GM18526 (cell line): ENCODE measurements around the gene ACIN1.

ENCODE experiments used
- POLR2A ChIP-seq: IDR thresholded peaks from 3 replicates; pipeline ENCODE4 v1.6.1; 2011; ENCODE audit not compliant: insufficient read length; ENCODE audit errors: extremely low read depth

The ACIN1 gene

DNA sequence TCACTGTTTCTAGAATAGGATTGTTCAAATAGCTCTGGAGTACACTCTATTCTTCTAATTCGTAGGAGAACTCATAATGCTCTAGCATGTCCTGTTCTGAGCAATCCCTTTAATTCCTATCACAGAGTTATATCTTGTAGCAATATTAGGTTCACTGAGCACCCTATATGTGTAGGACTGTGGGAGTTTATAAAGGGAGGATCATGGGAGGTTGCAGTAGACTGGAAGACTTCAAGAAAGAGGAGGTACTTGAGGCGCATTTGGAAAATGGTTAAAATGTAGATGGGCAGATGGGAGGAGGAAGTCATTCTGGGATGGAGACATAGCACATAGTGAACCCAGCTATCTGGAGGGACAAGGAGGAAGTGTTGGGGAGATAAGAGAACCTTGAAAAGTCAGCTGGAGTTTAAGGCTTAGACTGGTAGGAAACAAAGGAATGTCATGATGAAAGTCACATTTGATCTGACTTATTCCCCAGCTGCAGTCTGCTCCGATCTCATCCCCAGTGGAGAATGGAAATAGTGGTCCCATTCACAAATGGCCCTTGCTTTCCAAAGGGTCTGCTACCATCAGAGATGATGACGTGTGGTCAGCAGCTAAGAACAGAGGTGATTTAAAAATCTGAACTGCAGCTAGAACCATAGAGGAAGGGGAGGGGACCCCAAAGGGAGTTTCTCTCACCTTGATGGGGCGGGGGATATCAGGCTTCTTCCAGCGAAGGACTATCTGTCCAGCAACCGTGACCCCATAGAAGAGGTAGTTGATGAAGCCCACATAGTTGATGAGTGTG is 34.2 kb upstream of the ACIN1 start:
- TF ChIP-seq POLR2A: no peak

DNA sequence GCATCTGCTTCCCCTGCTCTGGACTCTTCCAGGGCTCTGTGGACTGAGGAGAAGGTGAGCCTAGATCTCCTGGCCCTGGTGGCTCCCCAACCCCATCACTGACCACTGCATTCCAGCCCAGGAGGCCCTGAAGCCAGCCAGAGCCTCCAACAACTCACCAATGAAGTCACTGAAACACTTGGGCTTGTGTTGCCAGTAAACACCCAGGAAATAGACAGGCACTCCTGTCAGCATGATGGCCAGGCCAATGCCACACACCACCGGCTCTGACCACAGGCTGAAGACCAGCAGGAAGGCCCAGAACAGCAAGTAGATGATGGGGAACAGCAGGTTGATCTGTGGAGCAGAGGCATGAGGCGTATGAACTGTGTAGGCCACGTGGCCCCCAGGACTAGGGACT is 32.9 kb upstream of the ACIN1 start:
- TF ChIP-seq POLR2A: no peak

DNA sequence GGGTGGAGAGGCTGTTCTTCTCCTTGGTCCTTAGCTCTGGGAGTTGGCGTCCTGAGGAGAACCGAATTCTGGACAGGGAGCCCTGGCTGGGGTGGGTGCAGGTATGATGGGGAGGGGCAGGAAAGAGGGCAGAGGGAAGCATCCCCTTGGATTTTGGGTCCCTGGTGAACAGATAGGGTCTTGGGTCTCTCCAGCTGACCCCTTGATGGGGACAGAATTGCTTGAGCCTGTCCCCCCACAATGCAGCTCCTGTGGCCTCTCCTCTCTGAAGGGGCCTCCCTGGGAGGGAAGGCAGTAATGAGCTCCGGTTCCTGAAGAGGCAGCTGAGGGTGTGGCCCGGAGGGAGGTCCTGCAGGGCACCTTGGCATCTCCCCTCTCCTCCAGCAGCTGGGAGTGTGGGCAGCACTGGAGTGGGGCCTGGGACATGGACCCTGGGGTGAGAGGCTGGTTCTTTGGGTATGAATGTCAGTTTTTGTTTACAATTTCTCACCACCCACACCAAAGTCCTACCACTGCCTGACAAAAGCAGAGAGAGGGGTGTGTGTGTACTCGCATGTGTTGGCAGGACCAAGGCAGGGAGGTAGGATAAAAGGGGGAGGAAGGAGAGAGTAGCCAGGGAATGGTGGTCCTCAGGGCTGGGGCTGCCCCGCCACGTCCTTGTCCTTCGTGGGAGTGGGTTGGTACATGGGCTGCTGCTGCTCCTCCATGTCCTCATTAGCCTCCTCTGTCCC is 31.8 kb upstream of the ACIN1 start:
- no peak for TF ChIP-seq POLR2A

DNA sequence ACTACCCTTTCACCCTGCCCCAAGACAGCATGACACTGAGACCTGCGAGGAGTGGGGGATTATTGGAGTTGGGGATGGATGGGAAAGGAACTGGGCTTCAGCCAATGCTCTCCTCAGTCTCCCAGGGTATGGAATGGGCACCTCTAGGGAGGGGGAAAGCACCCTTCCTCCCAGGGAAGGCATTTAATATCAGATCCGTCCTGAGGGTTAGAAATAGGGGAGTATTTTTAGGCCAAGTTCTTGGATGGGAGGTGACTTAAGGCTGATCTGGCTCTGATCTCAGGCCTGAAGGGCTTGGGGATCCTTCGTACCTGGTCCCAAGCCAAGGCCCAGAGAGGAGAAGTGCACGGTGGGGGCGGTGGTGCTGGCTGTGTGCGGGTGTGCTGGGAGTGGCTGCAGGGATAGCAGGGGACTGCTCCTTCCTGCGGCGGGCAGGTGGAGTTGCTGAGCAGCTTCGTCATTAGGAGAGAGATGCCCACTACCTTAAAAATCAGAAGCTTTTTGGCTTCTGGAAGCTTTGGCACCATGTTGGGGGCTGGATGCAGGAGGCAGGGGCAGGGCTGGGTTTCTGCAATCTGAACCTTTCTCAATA is 31.1 kb upstream of the ACIN1 start:
- no peak for TF ChIP-seq POLR2A

DNA sequence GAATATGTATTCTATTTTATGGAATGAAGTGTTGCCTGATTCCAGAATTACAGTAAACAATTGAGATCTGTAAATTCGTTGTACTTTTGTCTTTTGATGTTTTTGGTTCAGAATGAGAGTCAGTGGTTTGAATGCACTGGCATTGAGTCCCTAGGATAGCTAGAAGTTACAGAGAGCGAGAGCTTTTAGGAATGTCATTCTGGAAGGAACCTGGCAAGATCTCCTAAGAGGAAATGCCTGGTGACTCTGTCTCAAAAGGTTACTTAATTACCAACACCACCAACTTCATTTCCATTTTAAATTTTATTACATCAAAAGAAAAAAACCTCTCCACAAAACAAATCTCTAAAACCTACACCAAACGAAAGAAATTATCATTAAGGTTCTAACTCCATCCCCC is 30.1 kb upstream of the ACIN1 start:
- TF ChIP-seq POLR2A: no peak

DNA sequence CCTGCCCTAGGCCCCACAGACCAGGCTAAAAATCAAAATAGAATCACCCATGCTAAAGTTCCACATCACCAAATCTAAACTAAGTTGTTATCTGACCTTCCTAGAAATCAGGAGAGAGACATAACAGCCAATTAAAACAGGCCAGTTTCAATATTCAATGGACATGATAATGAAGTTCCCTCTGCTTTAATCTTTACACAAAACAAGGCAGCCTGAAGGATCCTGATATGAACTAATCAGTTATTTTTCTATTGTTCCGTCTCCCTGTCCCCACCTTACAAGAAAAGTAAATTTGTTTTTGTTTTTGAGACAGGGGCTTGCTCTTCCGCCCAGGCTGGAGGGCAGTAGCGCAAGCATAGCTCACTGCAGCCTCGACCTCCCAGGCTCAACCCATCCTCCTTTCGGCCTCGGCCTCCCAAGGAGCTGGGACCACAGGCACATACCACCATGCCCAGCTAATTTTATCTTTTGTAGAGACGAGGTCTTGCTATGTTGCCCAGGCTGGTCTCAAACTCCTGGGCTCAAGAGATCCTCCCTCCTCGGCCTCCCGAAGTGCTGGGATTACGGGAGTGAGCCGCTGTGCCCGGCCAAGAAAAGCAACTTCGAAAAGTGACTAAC is 29.5 kb upstream of the ACIN1 start:
- TF ChIP-seq POLR2A: no peak

DNA sequence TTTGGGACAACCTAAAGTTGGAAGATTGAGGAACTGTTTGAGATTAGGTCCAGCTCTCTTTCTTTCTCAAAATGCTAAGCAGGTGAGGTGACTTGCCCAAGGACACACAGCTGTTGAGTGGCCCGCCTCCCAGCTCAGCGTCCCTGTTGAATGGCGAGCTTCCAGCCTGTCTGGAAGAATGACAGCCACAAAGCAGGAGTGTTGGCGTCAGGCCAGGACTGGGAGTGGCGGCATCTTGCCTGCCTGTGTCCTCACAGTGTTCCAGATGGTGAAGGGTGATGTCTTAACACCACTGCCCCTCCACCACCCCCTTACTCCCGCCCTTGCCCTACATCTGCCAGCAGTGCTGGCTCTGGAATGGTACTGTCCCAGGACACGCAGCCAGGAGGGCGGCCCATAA is 28.5 kb upstream of the ACIN1 start:
- no peak for TF ChIP-seq POLR2A

DNA sequence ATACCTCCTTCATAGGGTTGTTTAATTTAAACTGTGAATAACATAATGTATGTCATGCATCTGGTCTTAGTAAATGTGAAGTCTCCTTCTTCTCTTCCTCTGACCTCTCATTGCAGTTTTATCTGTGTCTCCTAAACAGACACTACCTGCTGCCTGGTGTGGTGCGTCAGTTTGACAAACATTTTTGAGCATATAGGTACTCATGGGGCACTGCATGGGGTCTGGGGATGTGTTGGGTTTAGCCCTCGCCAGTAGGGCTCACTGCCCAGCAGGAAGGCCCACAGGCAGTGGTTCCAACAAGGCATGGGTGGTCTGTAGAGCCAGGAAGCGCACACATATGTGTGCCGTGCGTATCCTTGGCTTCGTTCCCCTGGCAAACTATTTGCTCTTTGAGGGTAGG is 27.1 kb upstream of the ACIN1 start:
- TF ChIP-seq POLR2A: no peak

DNA sequence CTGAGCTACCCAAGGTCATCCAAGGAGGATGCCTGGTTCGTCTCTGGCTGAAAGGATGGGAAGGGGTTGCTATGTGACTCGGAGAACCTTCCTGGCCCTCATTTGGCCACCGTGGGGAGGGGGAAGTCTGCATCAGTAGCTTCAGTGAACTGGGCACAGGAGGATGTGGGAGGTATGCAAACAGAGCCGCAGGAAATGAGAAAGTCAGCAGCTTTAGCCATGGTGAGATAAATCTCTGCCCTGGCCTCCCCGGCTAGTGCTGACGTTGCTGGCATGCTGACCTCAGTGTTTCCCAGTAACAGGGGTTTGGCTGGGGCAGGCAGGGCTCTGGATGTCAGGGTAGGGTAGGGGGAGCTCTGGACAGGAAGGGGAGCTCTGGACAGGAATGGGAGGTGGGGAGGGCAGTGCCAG is 26.4 kb upstream of the ACIN1 start:
- TF ChIP-seq POLR2A: no peak

DNA sequence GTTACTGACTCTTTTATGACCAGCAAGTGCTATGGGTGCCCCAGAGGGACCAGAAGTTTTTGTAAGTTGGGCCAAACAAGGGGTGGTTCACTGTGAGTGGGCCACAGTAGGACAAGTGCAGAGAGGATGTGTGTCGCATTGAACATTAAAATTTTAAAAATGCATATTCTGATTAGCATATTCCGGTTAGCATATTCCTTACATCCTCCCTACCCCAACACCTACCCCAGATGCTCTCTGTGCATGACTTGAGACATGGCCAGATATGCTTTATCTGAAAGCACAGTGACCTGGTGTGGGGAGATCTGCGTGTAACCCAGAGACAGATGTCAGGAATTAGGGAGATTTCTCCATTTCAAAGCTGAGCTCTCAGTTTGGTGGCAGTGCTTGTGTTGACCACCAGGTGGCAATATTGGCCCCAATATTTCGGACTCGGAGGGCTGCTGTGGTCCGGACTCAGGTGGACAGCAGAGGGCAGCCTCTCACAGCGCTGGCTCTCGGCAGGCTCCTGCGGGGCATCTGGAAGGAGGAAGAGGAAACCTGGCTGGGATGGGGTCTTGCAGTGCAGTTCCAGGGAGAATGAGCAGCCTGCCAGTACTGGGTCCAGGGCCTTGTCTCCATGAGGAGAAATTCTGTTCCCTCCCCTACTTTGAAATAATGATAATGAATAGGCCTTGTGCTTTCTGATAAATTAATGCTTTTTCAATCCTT is 25.8 kb upstream of the ACIN1 start:
- TF ChIP-seq POLR2A: no peak

DNA sequence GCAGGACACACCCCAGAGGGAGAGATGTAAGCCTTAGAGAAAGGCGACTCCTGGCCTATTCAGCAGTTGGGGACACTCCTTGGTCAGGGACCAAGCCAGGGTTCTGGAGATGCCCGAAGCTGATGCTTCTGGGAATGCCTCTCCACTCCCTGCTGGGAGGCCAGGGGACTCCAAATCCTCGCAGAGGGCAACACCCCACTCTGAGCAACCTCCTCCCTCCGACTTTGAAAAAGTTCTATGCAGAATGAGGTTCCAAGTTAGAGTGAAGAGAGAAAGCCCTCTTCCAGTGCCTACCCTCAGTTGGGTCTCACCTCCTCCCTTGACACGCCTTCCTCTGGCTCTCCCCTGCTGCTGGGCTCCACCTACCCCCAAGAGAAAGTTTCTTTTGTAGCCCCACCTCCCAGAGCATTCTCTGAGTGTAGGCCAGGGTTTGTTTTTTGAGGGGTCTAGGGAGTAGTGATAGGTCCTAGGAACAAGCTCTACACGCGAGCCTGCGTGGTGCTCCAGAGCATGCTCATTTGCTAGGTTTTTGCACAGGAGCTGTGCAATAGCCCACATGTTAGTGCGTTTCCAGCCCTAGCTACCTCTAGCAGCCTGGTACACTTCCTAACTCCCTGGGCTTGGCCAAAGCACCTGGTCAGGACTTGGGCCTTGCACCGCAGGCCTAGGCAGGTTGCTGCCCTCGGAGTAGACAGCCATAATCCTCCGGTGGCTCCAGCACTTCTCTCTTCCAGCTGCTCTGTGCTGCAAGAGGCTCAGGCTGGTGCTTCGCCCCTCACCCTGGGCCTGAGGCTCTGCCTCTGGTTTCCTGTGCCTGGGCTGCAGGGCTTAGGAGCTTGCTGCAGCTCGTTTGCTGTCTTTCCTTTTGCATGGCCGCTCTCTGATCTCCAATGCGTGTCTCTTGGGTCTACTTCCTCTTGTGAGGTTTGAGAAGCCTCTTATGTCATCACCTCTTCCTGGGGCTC is 24.7 kb upstream of the ACIN1 start:
- TF ChIP-seq POLR2A: no peak

DNA sequence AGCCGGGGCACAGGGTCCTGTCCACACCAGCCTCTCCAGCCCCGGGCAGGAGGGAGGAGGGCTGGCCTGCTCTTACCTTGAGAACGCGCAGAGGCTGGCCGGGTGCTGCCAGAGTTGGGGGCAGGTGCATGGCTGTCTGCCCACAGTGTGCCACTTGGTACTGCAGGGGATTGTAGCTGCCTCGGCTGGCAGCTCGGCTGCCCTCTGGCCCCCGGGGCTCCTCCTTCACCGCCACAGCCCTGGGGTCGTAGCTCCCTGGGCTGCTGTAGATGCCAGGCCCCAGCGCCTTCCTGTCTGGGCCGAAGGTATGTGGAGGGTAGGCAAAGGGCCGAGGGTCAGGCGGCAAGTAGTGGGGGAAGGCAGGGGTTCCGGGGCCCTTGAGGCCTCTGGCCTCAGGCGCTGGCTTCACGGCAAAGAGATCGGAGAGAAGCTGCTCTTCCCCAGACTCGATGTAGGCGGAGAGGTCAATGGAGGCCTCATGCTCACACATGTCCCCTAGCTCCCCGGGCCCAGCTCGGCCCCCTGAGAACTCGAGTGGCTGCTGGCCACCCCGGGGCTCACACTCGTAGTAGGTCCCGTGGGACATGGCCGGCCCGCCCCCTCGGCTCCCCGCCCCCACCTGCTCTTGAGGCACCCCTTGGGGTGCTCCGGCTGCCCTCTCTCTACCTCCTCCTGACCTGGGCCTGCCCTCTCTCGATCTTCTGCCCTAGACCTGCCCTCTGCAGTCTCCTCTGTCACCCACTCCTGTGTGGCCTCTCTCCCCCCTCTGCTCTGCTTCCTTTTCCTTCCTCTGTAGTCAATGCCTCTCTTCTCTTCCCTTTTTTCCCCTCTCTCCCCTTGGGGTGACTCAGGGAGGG is 23.8 kb upstream of the ACIN1 start, which contains the start of gene CEBPE:
Gene CEBPE, minus strand, starts transcription at position 750 of the 857 bp plus-strand sequence. Its CDS starts 164 bp downstream, at position 586.
- TF ChIP-seq POLR2A: no peak

DNA sequence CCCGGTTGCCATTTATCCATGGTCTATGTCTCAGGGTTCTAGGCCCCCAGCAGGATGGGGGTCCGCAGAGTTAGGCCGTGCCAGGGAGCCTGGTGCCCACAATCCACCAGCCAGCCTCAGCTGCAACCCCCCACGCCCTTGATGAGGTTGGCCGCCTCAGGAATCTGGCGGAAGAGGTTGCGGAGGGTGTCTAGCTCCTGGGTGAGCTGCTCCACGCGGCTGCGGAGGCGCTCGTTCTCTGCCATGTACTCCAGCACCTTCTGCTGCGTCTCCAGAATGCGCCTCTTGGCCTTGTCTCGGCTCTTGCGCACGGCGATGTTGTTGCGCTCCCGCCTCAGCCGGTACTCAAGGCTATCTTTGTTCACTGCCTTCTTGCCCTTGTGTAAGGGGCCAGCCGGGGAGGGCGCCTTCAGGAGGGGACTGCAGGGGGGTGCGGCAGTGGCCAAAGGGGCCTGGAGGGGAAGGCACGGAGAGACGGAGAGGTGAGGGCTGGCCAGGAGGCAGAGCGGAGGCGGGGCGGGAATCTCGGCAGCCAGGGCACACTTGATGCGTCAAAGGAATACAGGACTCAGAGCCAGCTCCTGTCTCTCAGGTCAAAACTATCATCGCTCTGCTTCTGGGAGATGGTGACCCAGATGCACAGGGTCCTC is 22.6 kb upstream of the ACIN1 start:
- no peak for TF ChIP-seq POLR2A

DNA sequence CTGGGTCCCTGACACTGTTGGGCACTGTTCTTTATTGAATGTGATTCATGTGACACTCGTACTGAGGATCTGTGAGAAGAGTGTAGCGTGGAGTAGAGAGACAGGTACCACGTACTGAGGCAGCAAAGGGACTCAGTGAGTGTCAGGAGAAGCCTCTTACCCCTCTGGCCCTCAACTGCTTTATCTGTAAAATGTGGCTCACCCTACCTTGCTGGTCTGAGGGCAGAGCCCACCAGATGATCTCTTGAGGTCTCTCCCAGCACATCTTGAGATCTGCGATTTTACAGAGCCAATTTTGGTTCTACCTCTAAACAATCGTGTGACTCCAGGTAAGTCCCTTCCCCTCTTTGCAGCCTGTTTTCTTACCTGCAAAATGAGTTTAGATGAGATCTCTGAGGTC is 21.0 kb upstream of the ACIN1 start:
- no peak for TF ChIP-seq POLR2A
